Left forelimb (tissue), 1 donor: Measurements from ENCODE around the gene HOGA1.
"Not testable (repeated sequence)": the region's sequence is repeated elsewhere in the genome, so short reads cannot be mapped to it uniquely, and the experiment has no call there.

ENCODE experiments used
- DNase-seq: peaks from one replicate; pipeline ENCODE4 v3.0.0-alpha.2; 2018; ENCODE audit warnings: low spot score

The HOGA1 gene

DNA sequence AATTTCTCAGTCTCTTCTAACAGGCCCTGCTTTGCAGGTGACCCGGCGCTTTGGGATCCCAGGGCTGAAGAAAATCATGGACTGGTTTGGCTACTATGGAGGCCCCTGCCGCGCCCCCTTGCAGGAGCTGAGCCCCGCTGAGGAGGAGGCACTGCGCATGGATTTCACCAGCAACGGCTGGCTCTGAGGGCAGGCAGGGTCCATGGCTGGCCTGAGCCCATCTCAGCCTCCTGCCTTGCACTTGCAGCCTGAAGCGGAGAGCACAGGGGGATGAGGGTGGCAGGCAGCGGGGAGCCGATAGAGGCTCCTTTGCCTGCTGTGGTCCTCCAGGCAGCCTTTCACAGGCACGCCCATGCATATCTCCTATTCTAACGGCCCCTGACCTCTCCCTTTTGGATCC, 27.3 kb downstream of the HOGA1 start:
- DNase-seq: no peak

DNA sequence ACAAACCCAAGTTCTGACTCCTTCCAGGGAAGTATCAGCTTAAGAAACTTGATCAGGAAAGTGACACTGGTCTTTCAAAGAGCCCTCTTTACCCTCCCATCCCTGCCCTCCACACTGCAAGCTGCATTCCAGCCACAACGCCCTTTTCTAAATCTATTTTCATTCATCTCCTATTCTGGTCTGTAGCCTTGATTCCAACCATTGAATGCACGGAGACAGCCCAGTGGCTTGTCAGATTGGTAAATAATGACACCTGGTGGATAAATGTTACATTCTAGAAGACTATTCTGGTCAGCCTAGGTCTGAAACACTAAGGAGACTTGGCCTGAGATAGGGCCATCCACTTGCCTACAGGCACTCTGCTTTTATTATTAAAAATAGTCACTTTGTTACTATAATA, 28.2 kb downstream of the HOGA1 start:
- DNase-seq: no peak

DNA sequence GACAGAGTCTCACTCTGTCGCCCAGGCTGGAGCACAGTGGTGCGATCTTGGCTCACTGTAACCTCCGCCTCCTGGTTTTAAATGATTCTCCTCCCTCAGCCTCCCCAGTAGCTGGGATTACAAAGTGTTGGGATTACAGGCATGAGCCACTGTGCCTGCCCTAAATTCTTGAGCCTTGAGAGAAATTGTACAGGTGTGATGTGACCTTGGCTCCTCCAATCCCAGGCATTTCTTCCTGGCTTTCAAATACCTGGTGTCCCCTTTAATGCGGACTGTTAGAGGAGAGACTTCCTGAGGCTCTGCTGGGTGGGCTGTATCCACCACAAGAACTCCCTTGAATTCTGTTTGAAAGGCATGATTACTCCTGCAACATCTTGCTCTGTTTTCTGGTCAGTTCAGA, 34.1 kb downstream of the HOGA1 start:
- no peak for DNase-seq

DNA sequence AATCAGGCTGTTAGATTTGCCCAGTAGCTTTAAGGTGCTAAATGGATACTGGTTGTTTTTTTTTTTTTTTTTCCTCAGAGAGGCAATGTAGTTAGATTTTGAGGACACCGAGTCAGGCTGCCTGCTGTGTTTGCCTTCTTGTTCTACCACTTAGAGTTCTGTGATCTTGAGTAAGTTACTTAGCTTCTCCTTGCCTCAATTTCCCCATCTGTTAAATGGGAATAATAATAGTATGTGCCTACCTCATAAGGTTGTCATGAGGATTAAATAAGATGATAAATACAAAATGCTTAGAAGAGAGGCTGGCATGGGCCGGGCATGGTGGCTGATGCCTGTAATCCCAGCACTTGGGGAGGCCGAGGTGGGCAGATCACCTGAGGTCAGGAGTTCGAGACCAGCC, 34.5 kb downstream of the HOGA1 start:
- no peak for DNase-seq

DNA sequence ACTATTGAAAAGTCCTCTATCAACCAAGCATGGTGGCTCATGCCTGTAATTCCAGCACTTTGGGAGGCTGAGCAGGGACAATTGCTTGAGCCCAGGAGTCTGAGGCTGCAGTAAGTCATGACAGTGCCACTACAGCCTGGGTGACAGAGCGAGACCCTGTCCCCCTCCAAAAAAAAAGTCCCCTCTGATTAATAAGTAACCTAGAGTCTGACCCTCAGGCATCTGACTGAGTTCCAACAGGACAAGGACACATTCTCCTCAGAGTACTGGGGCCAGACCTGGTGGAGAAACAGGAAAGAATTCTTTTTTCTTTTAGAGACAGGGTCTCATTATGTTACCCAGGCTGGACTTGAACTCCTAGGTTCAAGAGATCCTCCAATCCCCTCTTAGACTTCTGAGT, 39.1 kb downstream of the HOGA1 start:
- DNase-seq: no peak

DNA sequence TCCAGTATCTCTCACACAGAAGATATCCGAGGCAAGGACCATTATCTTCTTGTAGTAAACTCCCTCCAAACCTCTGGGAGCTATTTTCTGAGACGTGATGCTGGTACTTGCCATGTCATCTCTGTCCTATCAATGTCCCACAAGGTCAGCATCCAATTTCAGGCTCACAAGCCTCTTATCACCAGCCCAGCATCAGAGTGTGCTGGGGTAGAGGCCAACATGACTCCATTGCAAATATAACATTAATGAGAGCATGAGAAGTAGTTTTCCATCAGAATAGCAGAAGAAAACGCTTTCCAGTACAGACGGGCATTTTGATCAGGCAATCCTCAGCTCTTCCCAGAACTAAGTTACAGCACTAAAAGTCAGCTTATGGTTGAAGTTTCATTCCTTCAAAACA, 43.5 kb downstream of the HOGA1 start:
- no peak for DNase-seq

GRCh38 chr10:97628228-97628627, 44.0 kb downstream of the HOGA1 start:
- no peak for DNase-seq

DNA sequence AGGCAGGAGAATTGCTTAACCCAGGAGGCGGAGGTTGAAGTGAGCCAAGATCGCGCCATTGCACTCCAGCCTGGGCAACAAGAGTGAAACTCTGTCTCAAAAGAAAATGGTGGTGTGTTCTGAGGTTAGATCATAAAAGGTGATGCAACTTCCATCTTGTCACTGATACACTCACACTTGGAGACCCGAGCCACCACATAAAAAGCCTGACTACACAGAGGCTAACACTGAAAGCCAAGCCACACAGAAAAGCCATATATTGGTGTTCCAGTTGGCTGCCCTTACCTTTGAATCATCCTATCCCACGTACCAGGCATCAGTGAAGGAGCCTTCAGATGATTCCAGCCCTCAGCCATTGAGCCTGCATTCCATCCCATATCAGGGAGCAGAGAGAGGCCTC, 45.1 kb downstream of the HOGA1 start:
- no peak for DNase-seq

DNA sequence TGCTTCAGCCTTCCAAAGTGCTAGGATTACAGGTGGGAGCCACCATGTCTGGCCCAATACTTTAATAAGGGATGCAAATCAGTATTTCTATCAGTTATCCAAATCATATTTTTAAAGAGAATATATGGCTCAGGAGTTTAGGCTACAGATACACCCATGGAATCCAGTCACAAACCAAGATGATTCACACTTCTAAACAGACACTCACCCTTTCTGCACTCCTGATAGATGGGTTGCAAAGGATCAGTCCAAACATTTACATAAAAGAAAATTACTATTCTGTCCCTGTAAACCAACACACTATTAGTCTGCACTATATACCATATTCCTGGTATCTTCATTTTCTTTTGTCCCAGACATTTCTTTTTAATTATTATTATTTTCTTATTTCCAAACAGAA, 46.9 kb downstream of the HOGA1 start:
- no peak for DNase-seq

- DNase-seq: peak; percentile 94
Observed at GRCh38 chr10:97632949-97633884, 49.0 kb downstream of the HOGA1 start, which contains the start of gene MORN4. MORN4 (minus strand) TSS chr10:97633500; CDS start chr10:97619653, 13,847 bp downstream.

DNA sequence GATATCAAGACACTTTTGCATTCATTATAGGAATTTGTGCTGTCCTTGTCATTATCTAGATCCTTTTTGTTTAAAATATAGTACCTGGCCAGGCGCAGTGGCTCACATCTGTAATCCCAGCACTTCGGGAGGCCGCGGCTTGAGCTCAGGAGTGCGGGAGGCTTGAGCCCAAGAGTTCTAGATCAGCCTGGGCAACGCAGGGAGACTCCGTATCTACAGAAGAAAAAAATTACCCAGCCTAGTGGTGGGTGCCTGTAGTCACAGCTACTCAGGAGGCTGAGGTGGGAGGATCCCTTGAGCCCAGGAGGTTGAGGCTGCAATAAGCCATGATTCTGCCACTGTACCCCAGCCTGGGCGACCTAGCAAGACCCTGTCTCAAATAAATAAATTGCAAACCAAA, 49.7 kb downstream of the HOGA1 start:
- DNase-seq: no peak

GRCh38 chr10:97635577-97635976, 51.4 kb downstream of the HOGA1 start:
- DNase-seq: no peak

DNA sequence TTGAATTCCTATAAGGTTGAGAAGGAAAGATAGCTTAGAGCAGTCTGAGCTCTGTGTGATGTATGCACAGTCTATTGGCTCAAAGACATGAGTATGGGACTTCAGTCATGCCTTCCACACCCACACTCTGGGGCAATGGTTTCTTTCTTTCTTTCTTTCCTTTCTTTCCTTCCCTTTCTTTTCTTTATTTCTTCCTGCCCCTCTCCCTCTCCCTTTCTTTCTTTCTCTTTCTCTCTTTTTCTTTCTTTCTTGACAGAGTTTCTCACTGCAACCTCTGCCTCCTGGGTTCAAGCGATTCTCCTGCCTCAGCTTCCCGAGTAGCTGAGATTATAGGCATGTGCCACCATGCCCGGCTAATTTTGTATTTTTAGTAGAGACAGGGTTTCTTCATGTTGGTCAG, 54.9 kb downstream of the HOGA1 start:
- not testable (repeated sequence) for DNase-seq

DNA sequence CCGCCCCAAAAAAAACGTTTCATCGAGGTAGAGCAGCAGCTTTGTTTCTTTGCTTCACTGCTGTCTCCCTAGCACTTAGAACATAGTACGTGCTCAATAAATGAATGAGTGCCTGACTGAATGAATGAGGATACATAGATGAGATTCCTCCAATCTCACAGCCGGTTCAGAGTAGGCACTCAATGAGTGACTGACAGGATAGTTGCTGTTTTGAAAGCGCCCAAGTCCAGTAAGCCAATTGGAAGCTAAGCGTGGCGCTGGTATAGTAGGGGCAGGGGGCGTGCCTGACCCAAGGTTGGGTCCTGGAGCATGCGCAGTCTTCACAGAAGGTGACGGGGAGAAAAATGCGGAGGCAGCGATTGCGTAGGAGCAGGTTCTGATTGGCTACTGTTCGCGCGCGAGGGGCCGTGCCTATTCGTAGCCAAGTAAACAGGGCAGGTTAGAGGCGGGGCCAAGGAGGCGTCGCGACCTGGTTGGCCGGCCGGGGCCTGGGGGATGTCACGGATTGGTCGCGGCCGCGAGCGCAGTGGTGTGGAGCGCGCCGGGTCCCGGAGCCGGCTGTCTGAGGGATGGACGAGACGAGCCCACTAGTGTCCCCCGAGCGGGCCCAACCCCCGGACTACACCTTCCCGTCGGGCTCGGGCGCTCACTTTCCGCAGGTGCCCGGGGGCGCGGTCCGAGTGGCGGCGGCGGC, 56.1 kb downstream of the HOGA1 start, which contains the start of gene PI4K2A:
Gene PI4K2A (plus strand): TSS at position 498 of the 694 bp plus-strand sequence. CDS start 72 bp downstream, at position 570.
- DNase-seq: peak; percentile 98

DNA sequence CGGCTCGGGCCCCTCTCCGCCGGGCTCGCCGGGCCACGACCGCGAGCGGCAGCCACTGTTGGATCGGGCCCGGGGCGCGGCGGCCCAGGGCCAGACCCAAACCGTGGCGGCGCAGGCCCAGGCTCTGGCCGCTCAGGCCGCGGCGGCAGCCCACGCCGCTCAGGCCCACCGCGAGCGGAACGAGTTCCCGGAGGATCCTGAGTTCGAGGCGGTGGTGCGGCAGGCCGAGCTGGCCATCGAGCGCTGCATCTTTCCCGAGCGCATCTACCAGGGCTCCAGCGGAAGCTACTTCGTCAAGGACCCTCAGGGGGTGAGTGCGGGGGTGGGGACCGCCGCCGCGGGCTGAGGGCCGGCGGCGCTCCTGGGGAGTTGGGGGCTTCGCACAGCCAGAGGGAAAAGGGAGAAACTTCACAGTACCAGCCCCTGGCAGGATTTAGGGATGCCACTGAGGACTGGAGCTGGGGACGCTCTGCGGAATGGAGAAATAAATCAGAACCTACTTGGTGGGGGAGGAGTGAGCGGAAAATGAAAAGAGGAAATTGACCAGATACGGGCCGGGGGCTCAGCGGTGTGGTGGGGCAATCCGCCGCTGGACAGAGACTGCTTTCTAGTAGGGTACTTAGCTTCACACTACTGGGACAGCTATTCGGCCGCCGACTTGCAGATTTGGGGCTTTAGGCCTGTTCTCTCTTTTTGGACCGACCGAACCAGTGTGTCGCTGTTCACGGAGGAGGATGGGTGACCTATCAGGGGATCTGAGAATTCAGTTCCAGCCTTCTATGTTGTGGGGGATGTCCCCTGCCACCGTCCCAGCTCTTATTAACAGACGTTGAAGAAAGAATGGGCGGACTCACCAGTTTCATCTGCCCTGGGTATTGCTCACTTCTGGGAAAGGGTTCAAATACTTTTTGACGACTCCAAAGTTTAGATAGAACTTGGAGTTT, 57.0 kb downstream of the HOGA1 start:
- no peak for DNase-seq

- DNase-seq: not testable (repeated sequence)
Observed at GRCh38 chr10:97642471-97643159, 58.4 kb downstream of the HOGA1 start.

DNA sequence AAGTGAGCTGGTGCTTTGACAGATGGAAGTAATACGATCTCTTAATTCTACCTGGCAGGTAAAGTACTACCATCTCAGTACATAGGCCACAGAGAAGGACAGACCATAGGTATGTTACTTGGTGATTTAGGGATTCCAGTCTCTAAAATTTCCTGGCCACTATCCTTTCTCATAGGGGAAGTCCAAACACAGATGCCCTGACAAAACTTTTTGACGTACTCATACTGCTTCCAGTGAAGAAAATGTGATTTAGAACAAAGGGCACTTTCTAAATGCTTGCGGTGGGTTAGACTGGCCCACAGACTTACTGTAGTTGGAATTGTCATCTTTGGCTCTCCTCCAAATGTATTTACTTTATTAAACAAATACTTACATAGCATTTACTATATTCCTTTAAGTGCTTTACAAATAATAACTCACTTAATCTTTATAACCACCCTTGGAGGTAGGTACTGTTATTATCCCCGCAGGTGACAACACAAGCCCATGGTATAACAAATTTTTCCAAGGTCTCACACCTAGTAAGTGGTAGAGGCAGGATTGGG, 59.3 kb downstream of the HOGA1 start:
- no peak for DNase-seq

- DNase-seq: no peak
Observed at GRCh38 chr10:97644936-97645335, 60.7 kb downstream of the HOGA1 start.

- no peak for DNase-seq
Observed at GRCh38 chr10:97647556-97647955, 63.4 kb downstream of the HOGA1 start.

DNA sequence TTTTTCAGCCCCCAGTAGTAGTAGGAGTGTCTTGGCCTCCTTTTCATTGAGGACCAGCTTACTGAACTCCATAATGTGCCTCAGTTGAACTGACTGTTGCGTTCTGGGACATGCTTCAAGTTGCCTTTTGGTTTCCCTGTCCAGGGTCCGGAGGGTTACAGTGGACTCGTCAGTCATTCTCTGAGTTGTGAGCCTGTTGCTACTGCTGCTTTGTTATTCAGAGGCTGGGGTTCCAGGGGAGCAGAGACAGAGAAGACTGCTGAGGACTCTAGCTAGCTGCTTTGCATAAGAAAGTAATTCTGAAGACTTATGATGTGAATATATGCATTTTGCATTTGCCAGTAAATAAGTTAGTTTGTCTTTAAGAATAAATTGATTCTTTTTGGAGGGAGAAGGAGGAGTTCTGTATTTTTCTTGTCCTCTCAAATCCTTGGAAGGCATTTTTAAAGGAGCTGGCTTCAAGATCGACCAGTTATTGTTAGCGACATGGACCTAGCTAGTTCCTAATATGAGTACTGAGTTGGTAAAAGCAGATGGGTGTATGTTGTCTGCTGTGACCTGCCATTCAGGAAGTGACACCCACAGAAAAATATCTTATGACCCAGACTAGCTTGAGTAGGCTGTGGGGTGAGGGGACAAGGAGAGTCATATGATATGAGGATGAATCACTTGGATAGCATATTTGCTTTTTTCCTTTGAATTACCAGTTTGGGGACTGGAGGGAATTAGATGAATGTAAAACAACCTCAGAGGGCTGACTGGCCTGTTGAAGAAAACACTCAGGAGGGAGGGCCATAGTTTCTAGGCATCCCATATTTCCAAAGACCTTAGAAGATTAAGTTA, 64.6 kb downstream of the HOGA1 start:
- DNase-seq: no peak
